ENCODE data around the gene CPVL.

Gene CPVL

GRCh38 chr7:28979776-28980175 lies 166.6 kb downstream of the CPVL start:
- H3K4me3 ChIP-seq (ENCODE audit: low read depth in 1 of 2, low read length in 1 of 2): no peak overlapping the region

GRCh38 chr7:28977881-28978280 lies 168.5 kb downstream of the CPVL start:
- H3K4me1 ChIP-seq (ENCODE audit: control insufficient read depth in 1 of 2, insufficient read depth in 1 of 2, low read depth in 1 of 2, low read length in 1 of 2): no peaks in the 10 kb centered on the region

More at GRCh38 chr7:28979776-28980175, 166.6 kb downstream of the CPVL start:
- no peaks in the 10 kb centered on the region for H3K27me3 ChIP-seq
- H3K36me3 ChIP-seq: no peaks in the 10 kb centered on the region
- no peak overlapping the region for H3K27ac ChIP-seq
- H3K4me1 ChIP-seq (ENCODE audit: control insufficient read depth in 1 of 2, insufficient read depth in 1 of 2, low read depth in 1 of 2, low read length in 1 of 2): peaks cover 0 to 4% of the 10 kb centered on the region in 2 experiments
- no peak for TF ChIP-seq CTCF (IDR thresholded peaks at IDR 0.05)
- H3K9me3 ChIP-seq: no peaks in the 10 kb centered on the region

GRCh38 chr7:28976022-28976421 lies 170.3 kb downstream of the CPVL start:
- no peak for TF ChIP-seq CTCF (IDR thresholded peaks at IDR 0.05)
- no peak overlapping the region for H3K4me3 ChIP-seq (ENCODE audit: low read depth in 1 of 2, low read length in 1 of 2)
- H3K27ac ChIP-seq: no peak overlapping the region
- H3K4me1 ChIP-seq (ENCODE audit: control insufficient read depth in 1 of 2, insufficient read depth in 1 of 2, low read depth in 1 of 2, low read length in 1 of 2): no peaks in the 10 kb centered on the region
- H3K36me3 ChIP-seq: no peaks in the 10 kb centered on the region
- peaks cover 9% of the 10 kb centered on the region for H3K9me3 ChIP-seq
- no peaks in the 10 kb centered on the region for H3K27me3 ChIP-seq

More at GRCh38 chr7:28977881-28978280, 168.5 kb downstream of the CPVL start:
- peaks cover 8% of the 10 kb centered on the region for H3K9me3 ChIP-seq
- no peak overlapping the region for H3K4me3 ChIP-seq (ENCODE audit: low read depth in 1 of 2, low read length in 1 of 2)
- no peak overlapping the region for H3K27ac ChIP-seq
- H3K27me3 ChIP-seq: no peaks in the 10 kb centered on the region
- TF ChIP-seq CTCF (IDR thresholded peaks at IDR 0.05): no peak
- H3K36me3 ChIP-seq: no peaks in the 10 kb centered on the region

GRCh38 chr7:28973591-28973990 lies 172.7 kb downstream of the CPVL start:
- Histone ChIP-seq H3K27ac (no peak overlapping the region), H3K36me3 (no peaks in the 10 kb centered on the region), H3K4me1 (ENCODE audit: control insufficient read depth in 1 of 2, insufficient read depth in 1 of 2, low read depth in 1 of 2, low read length in 1 of 2) (no peaks in the 10 kb centered on the region), H3K4me3 (ENCODE audit: low read depth in 1 of 2, low read length in 1 of 2) (no peak overlapping the region), H3K27me3 (no peaks in the 10 kb centered on the region), H3K9me3 (peaks cover 17% of the 10 kb centered on the region)
- no peak for TF ChIP-seq CTCF (IDR thresholded peaks at IDR 0.05)

GRCh38 chr7:28964056-28964455 lies 182.3 kb downstream of the CPVL start:
- H3K4me3 ChIP-seq (ENCODE audit: low read depth in 1 of 2, low read length in 1 of 2): no peak overlapping the region
- H3K4me1 ChIP-seq (ENCODE audit: control insufficient read depth in 1 of 2, insufficient read depth in 1 of 2, low read depth in 1 of 2, low read length in 1 of 2): no peaks in the 10 kb centered on the region
- H3K36me3 ChIP-seq: no peaks in the 10 kb centered on the region
- TF ChIP-seq CTCF (IDR thresholded peaks at IDR 0.05): no peak
- no peak overlapping the region for H3K27ac ChIP-seq
- peaks cover 38% of the 10 kb centered on the region for H3K27me3 ChIP-seq
- H3K9me3 ChIP-seq: no peaks in the 10 kb centered on the region

- Histone ChIP-seq H3K4me3 (ENCODE audit: low read depth in 1 of 2, low read length in 1 of 2) (no peak overlapping the region), H3K4me1 (ENCODE audit: control insufficient read depth in 1 of 2, insufficient read depth in 1 of 2, low read depth in 1 of 2, low read length in 1 of 2) (peaks cover 16 to 17% of the 10 kb centered on the region in 2 experiments), H3K27ac (no peak overlapping the region), H3K36me3 (no peaks in the 10 kb centered on the region), H3K9me3 (no peaks in the 10 kb centered on the region), H3K27me3 (peaks cover 59% of the 10 kb centered on the region)
- TF ChIP-seq CTCF (IDR thresholded peaks at IDR 0.05): no peak
Measured at GRCh38 chr7:28961972-28962371, 184.4 kb downstream of the CPVL start.

Data from neutrophil (primary cell).